DOHH2 (cell line): ENCODE data around the gene IPO13.

Experiments used
- H3F3A ChIP-seq: fragments of 200-600 bp; sonication (generic), shearing (Covaris generic); 2 replicates; pipeline ENCODE4 v1.6.0; 2016; ENCODE audit warnings: antibody characterized with exemption, mild to moderate bottlenecking; ENCODE audit not compliant: control insufficient read depth, insufficient read depth
- H3K27ac ChIP-seq: fragments of 200-600 bp; sonication (generic); 2 replicates; pipeline ENCODE4 v1.5.1; 2014; ENCODE audit warnings: low read depth, mild to moderate bottlenecking, low read length, moderate library complexity
- H3K27me3 ChIP-seq: fragments of 200-600 bp; sonication (generic); 2 replicates; pipeline ENCODE4 v1.6.1; 2014; ENCODE audit warnings: mild to moderate bottlenecking, low read length, mixed read lengths; ENCODE audit not compliant: control insufficient read depth
- H3K36me3 ChIP-seq: fragments of 200-600 bp; sonication (generic); 2 replicates; pipeline ENCODE4 v1.6.1; 2014; ENCODE audit warnings: mild to moderate bottlenecking, low read length, moderate library complexity, mixed read lengths; ENCODE audit not compliant: control insufficient read depth
- H3K4me1 ChIP-seq: fragments of 200-600 bp; sonication (generic); 2 replicates; pipeline ENCODE4 v1.6.1; 2014; ENCODE audit warnings: mild to moderate bottlenecking, low read length, mixed read lengths; ENCODE audit not compliant: control insufficient read depth
- H3K4me2 ChIP-seq: fragments of 200-600 bp; sonication (generic); 2 replicates; pipeline ENCODE4 v1.6.0; 2014; ENCODE audit warnings: mild to moderate bottlenecking, low read length, moderate library complexity
- H3K4me3 ChIP-seq: fragments of 200-600 bp; sonication (generic); 2 replicates; pipeline ENCODE4 v1.5.1; 2014; ENCODE audit warnings: mild to moderate bottlenecking, low read length, mixed read lengths
- H3K79me2 ChIP-seq: fragments of 200-600 bp; sonication (generic); 2 replicates; pipeline ENCODE4 v1.6.1; 2014; ENCODE audit warnings: mild to moderate bottlenecking, low read length, mixed read lengths; ENCODE audit not compliant: control insufficient read depth
- H3K9me2 ChIP-seq: fragments of 200-600 bp; sonication (generic); replicated peaks from 2 replicates; pipeline ENCODE4 v1.6.1; 2014; ENCODE audit warnings: mild to moderate bottlenecking, low read length, mixed read lengths; ENCODE audit not compliant: control insufficient read depth
- H3K9me3 ChIP-seq: fragments of 200-600 bp; sonication (generic); 2 replicates; pipeline ENCODE4 v1.6.1; 2014; ENCODE audit warnings: antibody characterized with exemption, low read length, mixed read lengths; ENCODE audit not compliant: control insufficient read depth, insufficient read depth
- H4K20me1 ChIP-seq: fragments of 200-600 bp; sonication (generic); 2 replicates; pipeline ENCODE4 v1.6.0; 2014; ENCODE audit warnings: low read depth, mild to moderate bottlenecking, antibody characterized with exemption, low read length, moderate library complexity; ENCODE audit not compliant: control insufficient read depth, insufficient read depth
- CTCF ChIP-seq: fragments of 200-600 bp; sonication (generic); IDR thresholded peaks from one replicate; pipeline ENCODE4 v1.5.1; 2014; ENCODE audit warnings: antibody characterized with exemption, mild to moderate bottlenecking, low read depth, low read length; ENCODE audit not compliant: poor library complexity, severe bottlenecking
- EZH2phosphoT487 ChIP-seq: fragments of 200-600 bp; sonication (generic); IDR thresholded peaks from 2 replicates; pipeline ENCODE4 v1.6.1; 2017; ENCODE audit warnings: borderline replicate concordance, mild to moderate bottlenecking, antibody characterized with exemption, low read length, moderate library complexity, mixed read lengths

The IPO13 gene

GRCh38 chr1:43961692-43962091, 14.9 kb downstream of the IPO13 start:
- Histone ChIP-seq H3K9me3 (no peaks in the 10 kb centered on the region), H3K4me1 (no peaks in the 10 kb centered on the region), H3K36me3 (peaks cover 24% of the 10 kb centered on the region), H3K27ac (no peak overlapping the region), H3K4me3 (no peak overlapping the region), H3K79me2 (no peaks in the 10 kb centered on the region), H4K20me1 (no peaks in the 10 kb centered on the region), H3K4me2 (no peak overlapping the region), H3K27me3 (no peaks in the 10 kb centered on the region), H3K9me2 (no peaks in the 10 kb centered on the region), H3F3A (no peaks in the 10 kb centered on the region)
- TF ChIP-seq CTCF (no peak), EZH2phosphoT487 (no peak)

GRCh38 chr1:43962324-43962723, 15.6 kb downstream of the IPO13 start:
- no peak overlapping the region for H3K27ac ChIP-seq
- peaks cover 22% of the 10 kb centered on the region for H3K36me3 ChIP-seq
- no peaks in the 10 kb centered on the region for H3K79me2 ChIP-seq
- H3K4me3 ChIP-seq: no peak overlapping the region
- H3F3A ChIP-seq: no peaks in the 10 kb centered on the region
- H4K20me1 ChIP-seq: no peaks in the 10 kb centered on the region
- H3K9me2 ChIP-seq: no peaks in the 10 kb centered on the region
- TF ChIP-seq EZH2phosphoT487 (no peak), CTCF (no peak)
- H3K9me3 ChIP-seq: no peaks in the 10 kb centered on the region
- H3K27me3 ChIP-seq: no peaks in the 10 kb centered on the region
- H3K4me2 ChIP-seq: no peak overlapping the region
- no peaks in the 10 kb centered on the region for H3K4me1 ChIP-seq

GRCh38 chr1:43963006-43963405, 16.3 kb downstream of the IPO13 start:
- no peak for TF ChIP-seq CTCF
- TF ChIP-seq EZH2phosphoT487: no peak
- Histone ChIP-seq H3K9me3 (no peaks in the 10 kb centered on the region), H3K4me3 (no peak overlapping the region), H3K9me2 (no peaks in the 10 kb centered on the region), H3F3A (no peaks in the 10 kb centered on the region), H3K79me2 (no peaks in the 10 kb centered on the region), H3K27me3 (no peaks in the 10 kb centered on the region), H3K4me2 (no peak overlapping the region), H3K27ac (no peak overlapping the region), H3K4me1 (no peaks in the 10 kb centered on the region), H3K36me3 (peaks cover 16% of the 10 kb centered on the region; the same call in 1 of the 2 replicates), H4K20me1 (no peaks in the 10 kb centered on the region)

GRCh38 chr1:43963890-43964289, 17.1 kb downstream of the IPO13 start:
- Histone ChIP-seq H3K9me3 (no peaks in the 10 kb centered on the region), H3K27ac (no peak overlapping the region), H3K36me3 (peaks cover 8% of the 10 kb centered on the region; the same call in 1 of the 2 replicates), H4K20me1 (no peaks in the 10 kb centered on the region), H3K79me2 (no peaks in the 10 kb centered on the region), H3K27me3 (no peaks in the 10 kb centered on the region), H3K4me2 (no peak overlapping the region), H3F3A (no peaks in the 10 kb centered on the region; the same call in 1 of the 2 replicates), H3K4me3 (no peak overlapping the region), H3K9me2 (no peaks in the 10 kb centered on the region), H3K4me1 (no peaks in the 10 kb centered on the region)
- no peak for TF ChIP-seq EZH2phosphoT487
- TF ChIP-seq CTCF: no peak
